ENCODE measurements around the gene AHI1.

Gene AHI1

DNA sequence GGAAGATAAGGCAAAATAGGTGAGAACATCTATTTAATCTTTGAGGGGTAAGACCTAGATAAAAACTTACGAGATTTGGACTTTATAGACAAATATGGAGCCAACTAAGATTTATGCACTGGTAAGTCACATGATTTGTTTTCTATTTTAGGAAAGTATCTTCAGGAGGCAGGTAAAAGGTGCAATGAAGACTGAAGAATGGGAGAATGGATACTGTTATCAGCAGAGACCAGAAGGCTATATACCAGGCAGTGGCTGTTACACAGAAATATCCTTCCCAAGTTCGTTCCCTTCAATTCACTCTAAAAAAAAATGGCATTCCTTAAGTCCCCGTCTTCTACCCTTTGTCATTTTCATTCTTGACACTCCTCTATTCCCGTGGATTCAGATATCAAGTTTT lies 192.7 kb downstream of the AHI1 start:
- no peak overlapping the region for H3K4me3 ChIP-seq (ENCODE audit: control insufficient read depth, low read depth, low read length)
- TF ChIP-seq, protein P1, sequence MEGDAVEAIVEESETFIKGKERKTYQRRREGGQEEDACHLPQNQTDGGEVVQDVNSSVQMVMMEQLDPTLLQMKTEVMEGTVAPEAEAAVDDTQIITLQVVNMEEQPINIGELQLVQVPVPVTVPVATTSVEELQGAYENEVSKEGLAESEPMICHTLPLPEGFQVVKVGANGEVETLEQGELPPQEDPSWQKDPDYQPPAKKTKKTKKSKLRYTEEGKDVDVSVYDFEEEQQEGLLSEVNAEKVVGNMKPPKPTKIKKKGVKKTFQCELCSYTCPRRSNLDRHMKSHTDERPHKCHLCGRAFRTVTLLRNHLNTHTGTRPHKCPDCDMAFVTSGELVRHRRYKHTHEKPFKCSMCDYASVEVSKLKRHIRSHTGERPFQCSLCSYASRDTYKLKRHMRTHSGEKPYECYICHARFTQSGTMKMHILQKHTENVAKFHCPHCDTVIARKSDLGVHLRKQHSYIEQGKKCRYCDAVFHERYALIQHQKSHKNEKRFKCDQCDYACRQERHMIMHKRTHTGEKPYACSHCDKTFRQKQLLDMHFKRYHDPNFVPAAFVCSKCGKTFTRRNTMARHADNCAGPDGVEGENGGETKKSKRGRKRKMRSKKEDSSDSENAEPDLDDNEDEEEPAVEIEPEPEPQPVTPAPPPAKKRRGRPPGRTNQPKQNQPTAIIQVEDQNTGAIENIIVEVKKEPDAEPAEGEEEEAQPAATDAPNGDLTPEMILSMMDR (IDR thresholded peaks at IDR 0.05; ENCODE audit: control insufficient read depth, insufficient read depth, low read depth, low read length, missing control alignments) = no peak
- DNase-seq (ENCODE audit: low read depth) = no peak

DNA sequence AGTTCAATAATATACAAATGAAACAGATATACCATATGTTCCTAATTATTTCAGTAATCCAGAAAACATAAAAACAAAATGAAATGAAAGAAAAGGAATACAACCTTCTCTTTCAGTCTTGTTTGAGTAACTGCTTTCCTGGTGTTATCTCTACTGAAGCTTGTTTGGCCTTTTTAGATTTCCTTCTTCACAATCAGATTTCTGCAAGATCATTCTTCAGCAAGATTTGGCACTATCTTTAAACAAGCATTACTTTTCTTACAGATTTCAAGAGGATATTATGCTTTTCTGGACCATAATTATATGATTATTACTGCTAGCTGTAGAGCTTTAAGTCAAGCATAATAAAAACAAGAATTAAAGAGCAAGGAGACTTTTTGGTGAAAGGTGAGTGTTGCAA lies 196.2 kb downstream of the AHI1 start:
- no peak for DNase-seq (ENCODE audit: low read depth)
- no peak overlapping the region for H3K4me3 ChIP-seq (ENCODE audit: control insufficient read depth, low read depth, low read length)
- TF ChIP-seq, protein P1 (IDR thresholded peaks at IDR 0.05; ENCODE audit: control insufficient read depth, insufficient read depth, low read depth, low read length, missing control alignments) = no peak

DNA sequence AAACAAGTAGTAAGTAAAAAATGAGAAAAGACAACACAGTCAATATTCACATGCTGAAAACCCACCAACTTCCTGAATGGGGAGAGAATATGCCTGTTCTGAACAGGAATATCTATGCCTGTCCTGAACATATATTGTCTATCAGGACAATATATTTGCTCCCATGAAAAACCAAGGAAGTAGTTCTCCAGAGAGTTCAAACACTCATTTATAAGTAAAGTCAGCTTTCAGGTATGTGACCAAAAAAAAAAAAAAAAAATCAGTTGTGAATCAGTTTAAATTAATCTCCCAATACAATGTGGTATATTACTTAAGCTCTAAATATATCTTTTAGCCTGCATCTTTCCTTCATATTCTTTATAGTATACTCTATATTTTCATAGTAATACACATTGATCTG lies 197.0 kb downstream of the AHI1 start:
- no peak for DNase-seq (ENCODE audit: low read depth)
- TF ChIP-seq, protein P1 (IDR thresholded peaks at IDR 0.05; ENCODE audit: control insufficient read depth, insufficient read depth, low read depth, low read length, missing control alignments) = no peak
- no peak overlapping the region for H3K4me3 ChIP-seq (ENCODE audit: control insufficient read depth, low read depth, low read length)

DNA sequence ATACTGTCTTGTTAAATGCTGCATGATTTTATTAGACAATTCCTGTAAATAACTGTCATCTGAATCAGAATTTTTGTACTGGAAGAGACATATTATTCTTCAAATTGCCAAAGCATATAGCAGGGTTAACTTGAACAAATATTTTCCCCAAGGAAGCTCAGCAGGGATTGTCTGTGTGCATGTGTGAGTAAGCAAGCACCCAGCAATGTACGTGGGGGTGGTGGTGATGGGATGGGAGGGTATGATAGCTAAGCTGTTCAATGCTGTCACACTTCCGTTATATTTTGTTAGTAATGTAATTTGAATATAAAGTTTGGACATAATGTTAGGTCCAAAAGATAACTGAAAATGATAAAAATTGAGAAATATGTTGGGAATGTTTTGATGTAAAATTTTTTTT lies 198.3 kb downstream of the AHI1 start:
- no peak overlapping the region for H3K4me3 ChIP-seq (ENCODE audit: control insufficient read depth, low read depth, low read length)
- TF ChIP-seq, protein P1 (IDR thresholded peaks at IDR 0.05; ENCODE audit: control insufficient read depth, insufficient read depth, low read depth, low read length, missing control alignments) = no peak
- DNase-seq (ENCODE audit: low read depth) = peak; percentile 44

DNA sequence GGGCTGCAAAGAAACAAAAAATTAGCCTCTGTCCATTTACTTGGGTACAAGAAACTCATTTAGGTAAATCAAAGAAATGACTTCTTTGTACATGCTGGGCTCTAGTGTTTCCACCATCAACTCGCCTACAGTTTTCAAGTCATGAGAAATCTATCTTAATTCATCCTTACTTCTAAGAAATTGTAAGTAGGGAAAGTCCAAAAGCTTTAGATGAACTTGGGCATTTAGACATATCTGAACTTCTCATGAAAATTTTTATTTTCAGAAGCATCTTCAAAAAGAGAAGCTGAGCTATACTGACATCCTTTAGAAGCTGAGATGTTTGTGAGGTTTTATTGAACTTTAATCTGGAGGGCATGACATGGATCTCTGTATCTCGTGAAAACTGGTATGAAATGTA lies 199.1 kb downstream of the AHI1 start:
- H3K4me3 ChIP-seq (ENCODE audit: control insufficient read depth, low read depth, low read length) = no peak overlapping the region
- TF ChIP-seq, protein P1 (IDR thresholded peaks at IDR 0.05; ENCODE audit: control insufficient read depth, insufficient read depth, low read depth, low read length, missing control alignments) = no peak
- DNase-seq (ENCODE audit: low read depth) = no peak

DNA sequence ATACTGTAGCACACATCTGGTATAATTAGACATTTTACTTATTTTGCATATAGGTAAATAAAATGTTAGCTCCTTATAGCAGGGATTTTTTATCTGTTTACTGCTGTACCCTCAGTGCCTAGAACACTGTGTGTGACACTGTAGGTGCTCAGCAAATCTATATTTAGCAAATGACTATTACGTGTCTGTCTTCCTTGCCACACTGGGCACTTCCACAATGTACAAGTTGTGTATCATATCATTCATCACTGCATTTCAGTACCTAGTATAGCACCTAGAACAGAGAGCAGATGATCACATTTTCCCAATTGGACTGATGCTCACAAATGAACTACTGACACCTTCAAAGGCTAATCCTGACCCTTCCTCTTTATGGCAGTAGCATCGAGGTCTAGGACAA lies 200.8 kb downstream of the AHI1 start:
- TF ChIP-seq, protein P1 (IDR thresholded peaks at IDR 0.05; ENCODE audit: control insufficient read depth, insufficient read depth, low read depth, low read length, missing control alignments) = no peak
- no peak for DNase-seq (ENCODE audit: low read depth)
- H3K4me3 ChIP-seq (ENCODE audit: control insufficient read depth, low read depth, low read length) = no peak overlapping the region

DNA sequence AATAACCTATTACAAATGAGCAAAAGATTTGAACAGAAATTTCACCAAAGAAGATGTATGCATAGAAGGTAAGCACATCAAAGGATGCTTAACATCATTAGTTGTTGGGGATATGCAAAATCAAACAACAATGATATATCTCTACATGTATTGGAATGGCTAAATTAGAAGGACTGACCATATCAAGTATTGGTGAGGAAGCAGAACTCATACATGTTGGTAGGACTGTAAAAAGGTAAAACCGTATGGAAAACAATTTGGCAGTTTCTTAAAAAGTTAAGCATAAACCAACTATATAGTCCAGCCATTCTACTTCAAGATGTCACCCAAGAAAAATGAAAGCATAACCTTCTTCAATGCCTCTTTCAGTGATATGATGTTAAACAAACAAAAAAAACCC lies 202.5 kb downstream of the AHI1 start:
- H3K4me3 ChIP-seq (ENCODE audit: control insufficient read depth, low read depth, low read length) = no peak overlapping the region
- TF ChIP-seq, protein P1 (IDR thresholded peaks at IDR 0.05; ENCODE audit: control insufficient read depth, insufficient read depth, low read depth, low read length, missing control alignments) = no peak
- no peak for DNase-seq (ENCODE audit: low read depth)
